Activated CD4-positive, alpha-beta T cell treated with anti-CD3 and anti-CD28 coated beads, Interleukin-2, amount 50 U/mL, for 48 hours (primary cell): ENCODE results near the gene ARHGAP20.
A peak's percentile ranks its signal among the peaks of the same experiment; 100 is the strongest.

Experiments used
- DNase-seq, 2 experiments: peaks; one replicate each; pipeline ENCODE4 v3.0.0-alpha.2; 2020

ARHGAP20 gene

GRCh38 chr11:110606415-110606814 is 105.8 kb downstream of the ARHGAP20 start:
- DNase-seq = no peak

- DNase-seq = no peak
These were observed 110.3 kb downstream of the ARHGAP20 start for GRCh38 chr11:110601936-110602335.

- DNase-seq = no peak
These were observed 111.9 kb downstream of the ARHGAP20 start for GRCh38 chr11:110600322-110600721.

GRCh38 chr11:110599207-110599606 is 113.0 kb downstream of the ARHGAP20 start:
- no peak for DNase-seq

- no peak for DNase-seq
These were observed 113.5 kb downstream of the ARHGAP20 start for GRCh38 chr11:110598725-110599124.

GRCh38 chr11:110587972-110588371 is 124.3 kb downstream of the ARHGAP20 start:
- DNase-seq = no peak

- DNase-seq = no peak
These were observed 125.1 kb downstream of the ARHGAP20 start for GRCh38 chr11:110587129-110587528.

GRCh38 chr11:110584150-110584549 is 128.1 kb downstream of the ARHGAP20 start:
- no peak for DNase-seq

- no peak for DNase-seq
These were observed 129.4 kb downstream of the ARHGAP20 start for GRCh38 chr11:110582728-110583432.

GRCh38 chr11:110580571-110580970 is 131.7 kb downstream of the ARHGAP20 start:
- DNase-seq = no peak

GRCh38 chr11:110573411-110573810 is 138.8 kb downstream of the ARHGAP20 start:
- DNase-seq = no peak

- DNase-seq = no peak
These were observed 141.0 kb downstream of the ARHGAP20 start for GRCh38 chr11:110571081-110571720.

- no peak for DNase-seq
These were observed 145.7 kb downstream of the ARHGAP20 start for GRCh38 chr11:110566577-110566976.

- DNase-seq = no peak
These were observed 146.6 kb downstream of the ARHGAP20 start for GRCh38 chr11:110565357-110566336.

GRCh38 chr11:110564676-110565356 is 147.4 kb downstream of the ARHGAP20 start:
- no peak for DNase-seq

GRCh38 chr11:110544779-110545178 is 167.5 kb downstream of the ARHGAP20 start:
- no peak for DNase-seq

- DNase-seq = no peak
These were observed 174.1 kb downstream of the ARHGAP20 start for GRCh38 chr11:110538154-110538553.

- DNase-seq = no peak
These were observed 181.1 kb downstream of the ARHGAP20 start for GRCh38 chr11:110530900-110531741.

- peak in 1 of 2 experiments; percentile 6 for DNase-seq
These were observed 183.2 kb downstream of the ARHGAP20 start for GRCh38 chr11:110529043-110529442.

GRCh38 chr11:110527146-110527545 is 185.1 kb downstream of the ARHGAP20 start:
- no peak for DNase-seq
